ENCODE results near the gene SLC13A2.

DNA sequence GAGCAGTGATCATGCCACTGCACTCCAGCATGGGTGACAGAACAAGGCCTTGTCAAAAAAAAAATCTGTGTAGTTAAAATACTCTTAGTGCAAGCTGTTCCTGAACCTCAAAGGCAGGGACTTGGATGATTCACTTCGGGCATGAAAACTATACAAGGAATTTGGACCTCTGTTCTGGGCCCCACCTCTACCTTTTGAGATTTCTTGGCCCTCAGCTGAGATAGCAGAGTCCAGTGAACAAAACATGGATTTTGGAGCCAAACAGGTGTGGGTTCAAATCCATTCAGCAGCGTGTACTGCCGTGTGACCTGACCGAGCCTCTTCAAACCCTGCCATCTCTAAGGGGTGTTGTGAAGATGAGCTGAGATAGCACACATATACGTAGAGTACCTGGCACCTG is 6.8 kb downstream of the SLC13A2 start:
- TF ChIP-seq EZH2 (IDR thresholded peaks at IDR 0.05) (no peak), POLR2AphosphoS5 (IDR thresholded peaks at IDR 0.05; ENCODE audit: borderline replicate concordance, low read depth, low read length) (no peak), FOXP2 (optimal IDR thresholded peaks at IDR 0.05; ENCODE audit: control extremely low read depth, extremely low read length, insufficient read depth) (no peak)
